ENCODE measurements around the gene ANLN. TPM values are rescaled to one million over a fixed set of nuclear protein-coding genes. Genes with fewer than 3 reads are reported as not detected.
"Not testable (repeated sequence)": the region's sequence is repeated elsewhere in the genome, so short reads cannot be mapped to it uniquely, and the experiment has no call there.

The ANLN gene
- total RNA-seq, 1 experiment from 2014 or later: 81.1 TPM

- TF ChIP-seq, protein P1, sequence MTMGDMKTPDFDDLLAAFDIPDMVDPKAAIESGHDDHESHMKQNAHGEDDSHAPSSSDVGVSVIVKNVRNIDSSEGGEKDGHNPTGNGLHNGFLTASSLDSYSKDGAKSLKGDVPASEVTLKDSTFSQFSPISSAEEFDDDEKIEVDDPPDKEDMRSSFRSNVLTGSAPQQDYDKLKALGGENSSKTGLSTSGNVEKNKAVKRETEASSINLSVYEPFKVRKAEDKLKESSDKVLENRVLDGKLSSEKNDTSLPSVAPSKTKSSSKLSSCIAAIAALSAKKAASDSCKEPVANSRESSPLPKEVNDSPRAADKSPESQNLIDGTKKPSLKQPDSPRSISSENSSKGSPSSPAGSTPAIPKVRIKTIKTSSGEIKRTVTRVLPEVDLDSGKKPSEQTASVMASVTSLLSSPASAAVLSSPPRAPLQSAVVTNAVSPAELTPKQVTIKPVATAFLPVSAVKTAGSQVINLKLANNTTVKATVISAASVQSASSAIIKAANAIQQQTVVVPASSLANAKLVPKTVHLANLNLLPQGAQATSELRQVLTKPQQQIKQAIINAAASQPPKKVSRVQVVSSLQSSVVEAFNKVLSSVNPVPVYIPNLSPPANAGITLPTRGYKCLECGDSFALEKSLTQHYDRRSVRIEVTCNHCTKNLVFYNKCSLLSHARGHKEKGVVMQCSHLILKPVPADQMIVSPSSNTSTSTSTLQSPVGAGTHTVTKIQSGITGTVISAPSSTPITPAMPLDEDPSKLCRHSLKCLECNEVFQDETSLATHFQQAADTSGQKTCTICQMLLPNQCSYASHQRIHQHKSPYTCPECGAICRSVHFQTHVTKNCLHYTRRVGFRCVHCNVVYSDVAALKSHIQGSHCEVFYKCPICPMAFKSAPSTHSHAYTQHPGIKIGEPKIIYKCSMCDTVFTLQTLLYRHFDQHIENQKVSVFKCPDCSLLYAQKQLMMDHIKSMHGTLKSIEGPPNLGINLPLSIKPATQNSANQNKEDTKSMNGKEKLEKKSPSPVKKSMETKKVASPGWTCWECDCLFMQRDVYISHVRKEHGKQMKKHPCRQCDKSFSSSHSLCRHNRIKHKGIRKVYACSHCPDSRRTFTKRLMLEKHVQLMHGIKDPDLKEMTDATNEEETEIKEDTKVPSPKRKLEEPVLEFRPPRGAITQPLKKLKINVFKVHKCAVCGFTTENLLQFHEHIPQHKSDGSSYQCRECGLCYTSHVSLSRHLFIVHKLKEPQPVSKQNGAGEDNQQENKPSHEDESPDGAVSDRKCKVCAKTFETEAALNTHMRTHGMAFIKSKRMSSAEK (CRISPR knock-in tag; IDR thresholded peaks at IDR 0.05; ENCODE audit: borderline replicate concordance): no peak
- TF ChIP-seq ZNF138 (CRISPR knock-in tag; conservative IDR thresholded peaks at IDR 0.05) (no peak), HMGXB4 (CRISPR knock-in tag; IDR thresholded peaks at IDR 0.05) (no peak), MYBL2 (CRISPR knock-in tag; IDR thresholded peaks at IDR 0.05) (no peak), PRRX2 (CRISPR knock-in tag; IDR thresholded peaks at IDR 0.05) (no peak)
Measured at GRCh38 chr7:36478745-36479144, 89.1 kb downstream of the ANLN start (continued).

DNA sequence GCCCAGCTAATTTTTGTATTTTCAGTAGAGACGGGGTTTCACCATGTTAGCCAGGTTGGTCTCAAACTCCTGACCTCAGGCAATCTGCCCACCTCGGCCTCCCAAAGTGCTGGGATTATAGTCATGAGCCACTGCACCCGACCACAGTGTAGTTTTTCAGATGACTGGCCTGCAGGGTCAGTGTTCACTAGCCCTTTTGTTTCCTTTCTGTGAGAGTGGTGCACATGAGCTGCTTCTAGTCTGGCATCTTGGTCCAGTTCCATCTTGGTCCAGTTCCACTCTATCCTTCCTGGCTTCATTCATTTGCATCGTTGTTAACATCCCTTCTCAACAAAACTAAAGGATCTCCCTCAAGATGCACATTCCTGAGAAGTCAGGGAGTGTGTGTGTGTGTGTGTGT, 94.2 kb downstream of the ANLN start:
- H3K4me3 Mint-ChIP-seq; H3K4me1 Mint-ChIP-seq; H3K27ac Mint-ChIP-seq; ATAC-seq; H3K27me3 Mint-ChIP-seq (ENCODE audit: low read depth); POLR2A ChIA-PET; H3K9me3 Mint-ChIP-seq; DNase-seq (ENCODE audit: low spot score); H3K36me3 Mint-ChIP-seq: not testable (repeated sequence)
- CTCF ChIA-PET: interaction anchor here (0.6 to 1.6 kb wide), 2 partner anchors 187 to 499 kb away, joined by 3 to 4 read pairs; no protein-coding TSS in a partner anchor

GRCh38 chr7:36484265-36484664, 94.6 kb downstream of the ANLN start:
- CTCF ChIA-PET: interaction anchor here (1.6 kb wide), 1 partner anchor 187 kb away, joined by 3 read pairs; no protein-coding TSS in a partner anchor
- H3K4me1 Mint-ChIP-seq: no peaks in the 10 kb centered on the region
- peaks cover 14% of the 10 kb centered on the region for H3K9me3 Mint-ChIP-seq
- peaks cover 12% of the 10 kb centered on the region for H3K36me3 Mint-ChIP-seq
- no peak overlapping the region for H3K4me3 Mint-ChIP-seq
- ATAC-seq: no peak
- H3K27me3 Mint-ChIP-seq (ENCODE audit: low read depth): no peaks in the 10 kb centered on the region
- TF ChIP-seq ZNF263 (CRISPR knock-in tag; IDR thresholded peaks at IDR 0.05; ENCODE audit: low read depth) (no peak), ZNF317 (CRISPR knock-in tag; IDR thresholded peaks at IDR 0.05; ENCODE audit: borderline replicate concordance, low read depth) (no peak), NFATC4 (CRISPR knock-in tag; IDR thresholded peaks at IDR 0.05) (no peak), ARID4B (CRISPR knock-in tag; IDR thresholded peaks at IDR 0.05; ENCODE audit: borderline replicate concordance) (no peak)
- no peak for DNase-seq (ENCODE audit: low spot score)
- no peak overlapping the region for H3K27ac Mint-ChIP-seq
- POLR2A ChIA-PET: no interaction called here

GRCh38 chr7:36486336-36486735, 96.7 kb downstream of the ANLN start:
- Mint-ChIP-seq H3K27ac (no peak overlapping the region), H3K36me3 (peaks cover 12% of the 10 kb centered on the region), H3K4me1 (no peaks in the 10 kb centered on the region), H3K9me3 (peaks cover 15% of the 10 kb centered on the region), H3K27me3 (ENCODE audit: low read depth) (no peaks in the 10 kb centered on the region), H3K4me3 (no peak overlapping the region)
- no peak for TF ChIP-seq ARID4B (CRISPR knock-in tag; IDR thresholded peaks at IDR 0.05; ENCODE audit: borderline replicate concordance)
- TF ChIP-seq, protein P2, sequence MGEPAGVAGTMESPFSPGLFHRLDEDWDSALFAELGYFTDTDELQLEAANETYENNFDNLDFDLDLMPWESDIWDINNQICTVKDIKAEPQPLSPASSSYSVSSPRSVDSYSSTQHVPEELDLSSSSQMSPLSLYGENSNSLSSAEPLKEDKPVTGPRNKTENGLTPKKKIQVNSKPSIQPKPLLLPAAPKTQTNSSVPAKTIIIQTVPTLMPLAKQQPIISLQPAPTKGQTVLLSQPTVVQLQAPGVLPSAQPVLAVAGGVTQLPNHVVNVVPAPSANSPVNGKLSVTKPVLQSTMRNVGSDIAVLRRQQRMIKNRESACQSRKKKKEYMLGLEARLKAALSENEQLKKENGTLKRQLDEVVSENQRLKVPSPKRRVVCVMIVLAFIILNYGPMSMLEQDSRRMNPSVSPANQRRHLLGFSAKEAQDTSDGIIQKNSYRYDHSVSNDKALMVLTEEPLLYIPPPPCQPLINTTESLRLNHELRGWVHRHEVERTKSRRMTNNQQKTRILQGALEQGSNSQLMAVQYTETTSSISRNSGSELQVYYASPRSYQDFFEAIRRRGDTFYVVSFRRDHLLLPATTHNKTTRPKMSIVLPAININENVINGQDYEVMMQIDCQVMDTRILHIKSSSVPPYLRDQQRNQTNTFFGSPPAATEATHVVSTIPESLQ (CRISPR knock-in tag; IDR thresholded peaks at IDR 0.05): no peak
- no peak for TF ChIP-seq SMAD4 (CRISPR knock-in tag; IDR thresholded peaks at IDR 0.05)
- no peak for DNase-seq (ENCODE audit: low spot score)
- ATAC-seq: no peak
- ChIA-PET CTCF (interaction anchor here (0.8 to 2.6 kb wide), 4 partner anchors 11 to 696 kb away, joined by 3 to 24 read pairs (median 3); no protein-coding TSS in a partner anchor), POLR2A (no interaction called here)

Data from WTC11 (cell line).